AML-193 (cell line): ENCODE results near the gene KRTAP5-1.
"Not testable (repeated sequence)": the region's sequence is repeated elsewhere in the genome, so short reads cannot be mapped to it uniquely, and the experiment has no call there.

ENCODE experiments used
- DNase-seq, 2 experiments: peaks; one replicate each; lab custom pipeline; 2025; lab: John Stamatoyannopoulos, UW

The KRTAP5-1 gene

GRCh38 chr11:1601663-1602062 is 16.6 kb upstream of the KRTAP5-1 start:
- DNase-seq, result not testable (repeated sequence)

- no peak for DNase-seq
Measured at GRCh38 chr11:1600626-1601025, 15.5 kb upstream of the KRTAP5-1 start.

- no peak for DNase-seq
Measured at GRCh38 chr11:1598816-1599215, 13.7 kb upstream of the KRTAP5-1 start.

DNA sequence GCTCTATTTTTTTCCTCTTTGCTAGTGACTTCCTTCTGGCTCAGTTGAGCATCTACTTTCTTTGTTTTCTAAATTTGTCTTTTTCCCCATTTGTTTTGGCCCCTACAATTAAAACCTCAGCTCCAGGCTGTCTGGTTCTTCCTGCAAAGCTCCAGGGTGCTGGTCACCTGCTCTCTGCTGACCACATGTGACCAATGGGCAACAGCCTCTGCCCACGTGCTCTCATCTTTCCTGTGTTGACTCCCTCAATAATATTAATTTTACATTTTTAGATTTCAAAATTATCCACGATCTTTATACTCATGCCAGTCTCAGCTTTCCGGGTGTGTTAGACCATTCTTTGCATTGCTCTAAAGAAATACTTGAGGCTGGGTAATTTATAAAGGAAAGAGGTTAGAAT is 13.3 kb upstream of the KRTAP5-1 start:
- not testable (repeated sequence) for DNase-seq

DNA sequence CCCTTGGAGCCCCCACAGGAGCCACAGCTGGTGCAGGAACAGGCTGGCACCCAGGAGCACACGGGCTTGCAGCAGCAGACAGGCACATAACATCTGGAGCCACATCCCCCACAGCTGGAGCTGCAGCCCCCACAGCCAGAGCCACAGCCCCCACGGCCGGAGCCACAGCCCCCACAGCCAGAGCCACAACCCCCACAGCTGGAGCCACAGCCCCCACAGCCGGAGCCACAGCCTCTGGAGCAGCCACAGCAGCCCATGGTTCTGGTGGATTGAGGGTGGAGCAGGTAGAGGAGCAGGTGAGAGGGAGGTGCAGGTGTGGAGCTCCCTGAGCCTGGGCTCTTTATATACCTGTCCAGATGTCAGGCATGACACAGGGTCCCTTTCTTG is 12.9 kb upstream of the KRTAP5-1 start, which contains the start of gene KRTAP5-2:
Gene KRTAP5-2, minus strand, starts transcription at position 301 of the 387 bp plus-strand sequence. Its CDS starts 44 bp downstream, at position 257.
- no peak for DNase-seq

DNA sequence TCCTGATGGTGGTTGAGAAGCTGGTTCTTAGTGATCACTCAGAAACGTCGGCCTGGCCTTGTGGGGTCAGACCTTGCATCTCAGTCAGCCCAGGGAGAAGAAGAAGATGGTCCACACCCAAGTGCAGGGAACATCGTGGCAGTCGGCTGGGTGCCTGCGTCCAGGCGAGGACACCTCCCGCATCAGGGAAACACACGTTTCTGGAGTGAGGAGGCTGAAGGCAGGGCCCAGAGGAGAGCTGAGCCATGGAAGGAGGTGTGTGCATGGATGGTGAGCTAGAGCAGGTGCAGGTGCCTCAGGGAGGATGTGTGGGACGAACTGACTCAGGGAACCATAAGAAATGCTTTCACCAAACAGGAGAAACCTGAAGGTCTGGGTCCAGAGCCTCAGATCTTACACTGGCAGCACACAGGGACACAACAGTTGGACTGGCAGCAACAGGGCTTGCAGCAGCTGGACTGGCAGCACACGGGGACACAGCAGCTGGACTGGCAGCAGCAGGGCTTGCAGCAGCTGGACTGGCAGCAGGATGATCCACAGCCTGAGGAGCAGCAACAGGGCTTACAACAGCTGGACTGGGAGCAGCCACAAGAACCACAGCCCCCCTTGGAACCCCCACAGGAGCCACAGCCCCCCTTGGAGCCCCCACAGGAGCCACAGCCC is 12.4 kb upstream of the KRTAP5-1 start:
- DNase-seq, result no peak

GRCh38 chr11:1596576-1597121 is 11.6 kb upstream of the KRTAP5-1 start:
- DNase-seq, result not testable (repeated sequence)

DNA sequence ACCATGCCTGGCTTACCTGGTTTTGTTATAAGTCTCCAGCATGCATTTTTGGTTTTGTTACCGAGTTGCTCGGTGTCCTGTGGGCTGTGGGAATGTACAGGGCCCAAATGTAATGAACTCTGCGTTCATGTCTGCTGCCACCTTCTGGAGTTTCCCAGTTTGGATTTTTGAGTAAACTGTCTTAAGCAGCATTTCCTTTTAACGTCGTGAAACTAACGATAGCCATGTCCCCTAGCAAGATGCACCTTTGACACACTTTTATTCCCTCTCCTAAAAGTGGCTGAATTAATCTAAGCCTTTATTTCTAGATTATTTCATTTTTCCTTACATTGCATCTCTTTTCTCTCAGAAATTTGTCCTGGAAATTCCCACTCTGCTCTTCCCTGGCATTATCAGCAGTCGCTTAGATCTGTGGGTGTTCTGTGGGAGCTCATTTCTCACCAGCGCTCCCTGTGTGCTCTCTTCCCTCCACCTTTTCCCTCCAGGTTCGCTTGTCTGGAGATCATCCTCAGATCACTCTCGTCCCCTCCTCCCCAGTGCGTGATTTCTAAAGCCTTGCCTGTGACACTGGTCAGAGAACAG is 11.0 kb upstream of the KRTAP5-1 start:
- DNase-seq, result not testable (repeated sequence)

- DNase-seq, result no peak
Measured at GRCh38 chr11:1592628-1593027, 7.5 kb upstream of the KRTAP5-1 start.

DNA sequence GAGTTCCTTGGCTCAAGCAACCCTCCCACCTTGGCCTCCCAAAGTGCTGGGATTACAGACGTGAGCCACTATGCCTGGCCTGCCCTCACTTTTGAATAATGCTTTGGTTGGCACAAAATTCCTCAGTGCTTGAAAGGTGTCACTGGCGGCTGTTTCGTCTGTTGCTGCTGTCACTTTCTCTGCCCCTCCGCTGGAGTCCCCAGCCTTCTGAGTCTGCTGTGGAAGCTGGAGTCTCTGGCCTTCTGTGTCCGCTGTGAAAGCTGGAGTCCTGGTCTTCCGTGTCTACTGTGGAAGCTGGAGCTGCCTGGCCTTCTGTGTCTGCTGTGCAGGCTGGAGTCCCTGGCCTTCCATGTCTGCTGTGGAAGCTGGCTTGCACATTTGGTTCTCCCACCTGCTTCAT is 4.9 kb upstream of the KRTAP5-1 start:
- DNase-seq, result no peak

- DNase-seq, result peak; percentile 6 to 16
Measured at GRCh38 chr11:1589191-1589963, 4.3 kb upstream of the KRTAP5-1 start.

- no peak for DNase-seq
Measured at GRCh38 chr11:1586699-1587098, 1.6 kb upstream of the KRTAP5-1 start.

DNA sequence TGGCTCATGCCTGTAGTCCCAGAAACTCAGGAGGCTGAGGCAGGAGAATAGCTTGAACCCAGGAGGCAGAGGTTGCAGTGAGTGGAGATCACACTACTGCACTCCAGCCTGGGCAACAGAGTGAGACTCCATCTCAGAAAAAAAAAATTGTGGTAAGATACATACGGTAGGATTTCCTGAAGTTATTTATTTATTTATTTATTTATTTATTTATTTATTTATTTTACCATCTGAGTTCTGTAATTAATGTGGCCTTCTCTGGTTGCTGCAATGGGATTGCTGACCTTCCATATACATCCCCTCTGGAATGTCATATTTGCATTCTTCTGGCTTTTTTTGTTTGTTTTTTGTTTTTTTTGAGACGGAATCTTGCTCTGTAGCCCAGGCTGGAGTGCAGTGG is 2.2 kb downstream of the KRTAP5-1 start:
- not testable (repeated sequence) for DNase-seq

- DNase-seq, result no peak
Measured at GRCh38 chr11:1581976-1582375, 3.1 kb downstream of the KRTAP5-1 start.

GRCh38 chr11:1576825-1577224 is 8.3 kb downstream of the KRTAP5-1 start:
- no peak for DNase-seq

DNA sequence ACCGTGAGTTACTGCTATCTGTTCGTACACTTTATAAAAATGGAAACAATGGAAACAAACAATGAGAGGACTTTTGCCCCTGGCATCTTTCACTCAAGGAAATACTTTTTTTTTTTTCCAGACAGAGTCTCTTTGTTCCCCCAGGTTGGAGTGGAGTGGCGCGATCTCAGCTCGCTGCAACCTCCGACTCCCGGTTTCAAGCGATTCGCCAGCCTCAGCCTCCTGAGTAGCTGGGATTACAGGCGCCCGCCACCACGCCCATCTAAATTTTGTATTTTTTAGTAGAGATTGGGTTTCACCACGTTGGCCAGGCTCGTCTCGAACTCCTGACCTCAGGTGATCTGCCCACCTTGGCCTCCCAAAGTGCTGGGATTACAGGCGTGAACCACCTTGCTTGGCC is 9.3 kb downstream of the KRTAP5-1 start:
- DNase-seq, result not testable (repeated sequence)

GRCh38 chr11:1574933-1575242 is 10.2 kb downstream of the KRTAP5-1 start:
- no peak for DNase-seq

DNA sequence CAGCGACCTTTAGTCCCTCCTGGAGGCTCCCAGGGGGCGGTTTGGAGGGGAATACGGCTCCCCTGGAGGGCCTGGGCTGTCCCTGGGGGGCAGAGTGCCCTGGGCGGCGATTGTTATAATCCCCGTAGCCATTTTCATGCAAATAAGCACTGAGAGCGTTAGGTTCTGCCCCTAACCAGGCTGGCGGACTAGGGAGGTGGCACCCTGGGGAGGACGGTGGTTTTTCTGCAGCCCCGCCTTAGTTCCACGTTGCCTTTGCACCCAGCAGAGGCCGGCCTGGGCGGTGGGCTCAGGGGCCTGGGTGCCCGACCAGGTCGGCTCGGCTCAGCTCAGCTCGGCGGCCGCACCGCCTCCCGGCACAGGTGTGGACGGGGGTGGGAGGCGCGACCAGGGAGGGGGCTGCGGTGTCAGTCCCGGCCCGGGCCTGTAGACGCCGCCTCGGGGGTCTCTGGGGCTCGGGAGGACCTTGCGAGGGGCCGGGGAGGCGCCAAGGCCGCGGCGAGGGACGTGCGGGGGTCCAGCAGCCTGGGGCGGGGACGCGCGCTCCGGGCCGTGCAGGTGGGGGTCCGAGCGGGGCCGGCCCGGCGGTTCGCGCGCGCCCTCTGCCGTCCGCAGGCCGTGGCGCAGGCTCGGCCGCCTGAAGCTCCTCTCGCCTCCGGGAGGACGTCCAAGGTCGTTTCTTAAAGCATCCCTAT is 10.7 kb downstream of the KRTAP5-1 start:
- DNase-seq, result peak; percentile 30 to 35

GRCh38 chr11:1573903-1574237 is 11.2 kb downstream of the KRTAP5-1 start:
- DNase-seq, result no peak

DNA sequence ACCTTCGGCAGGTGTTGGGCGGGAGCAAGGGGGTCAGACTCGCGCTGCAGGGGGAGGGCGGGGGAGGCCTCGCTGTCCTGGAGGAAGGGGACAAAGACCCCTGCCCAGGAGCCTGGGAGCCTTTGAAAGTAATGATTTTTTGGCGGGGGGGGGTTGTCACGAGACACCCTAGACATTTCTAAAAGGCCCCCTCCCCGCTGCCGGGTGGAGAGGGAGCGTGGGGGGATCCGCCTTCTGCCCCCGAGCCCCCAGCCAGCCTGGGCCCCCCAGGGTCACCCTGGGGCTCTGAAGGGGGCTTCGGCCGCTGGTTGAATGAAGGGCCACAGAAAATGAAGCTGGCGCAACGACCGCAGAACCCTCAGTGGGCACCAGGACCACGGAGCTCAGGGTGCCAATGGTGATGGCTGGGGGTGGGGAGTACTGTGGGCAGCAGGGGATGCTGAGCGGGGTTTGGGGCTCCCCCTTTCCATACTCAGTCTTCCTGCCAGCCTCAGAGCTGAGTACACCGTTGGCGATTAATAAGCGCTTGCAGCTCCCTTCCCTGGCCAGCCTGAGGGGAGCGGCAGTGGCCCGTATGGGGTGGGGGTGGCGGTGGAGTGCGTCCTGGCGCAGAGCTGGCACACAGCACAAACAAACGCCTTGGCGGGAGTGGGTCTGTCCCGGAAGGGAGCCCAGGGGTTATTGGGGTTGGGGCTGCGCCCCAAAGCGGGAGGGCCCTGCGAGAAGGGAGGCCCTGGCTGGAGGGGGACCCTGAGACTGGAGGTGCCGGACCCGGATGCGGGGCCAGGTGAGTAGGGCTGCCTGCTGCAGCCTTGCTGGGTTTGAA is 11.8 kb downstream of the KRTAP5-1 start:
- DNase-seq, result no peak
